HG02610 (cell line): ENCODE measurements around the gene COQ10A.
"Not testable (repeated sequence)": the region's sequence is repeated elsewhere in the genome, so short reads cannot be mapped to it uniquely, and the experiment has no call there.

Experiments used
- ATAC-seq: cut with Tn5 transposase; IDR thresholded peaks from one replicate; pipeline ENCODE4 v1.9.1; 2021; ENCODE audit warnings: mild to moderate bottlenecking, moderate library complexity; ENCODE audit not compliant: unreplicated experiment

Gene COQ10A

GRCh38 chr12:56274299-56274698, 7.6 kb downstream of the COQ10A start:
- ATAC-seq, result no peak

GRCh38 chr12:56278905-56279304, 12.2 kb downstream of the COQ10A start:
- ATAC-seq, result no peak

GRCh38 chr12:56280849-56281248, 14.1 kb downstream of the COQ10A start:
- ATAC-seq, result no peak

GRCh38 chr12:56282030-56282429, 15.3 kb downstream of the COQ10A start:
- ATAC-seq, result no peak

- no peak for ATAC-seq
Observed at GRCh38 chr12:56282579-56282978, 15.8 kb downstream of the COQ10A start.

GRCh38 chr12:56284263-56284662, 17.5 kb downstream of the COQ10A start:
- not testable (repeated sequence) for ATAC-seq

GRCh38 chr12:56286044-56286830, 19.5 kb downstream of the COQ10A start:
- ATAC-seq, result no peak

GRCh38 chr12:56288705-56289387, 22.1 kb downstream of the COQ10A start:
- ATAC-seq, result no peak

- no peak for ATAC-seq
Observed at GRCh38 chr12:56293795-56294194, 27.1 kb downstream of the COQ10A start.

- no peak for ATAC-seq
Observed at GRCh38 chr12:56296295-56296694, 29.6 kb downstream of the COQ10A start.

GRCh38 chr12:56297400-56297799, 30.7 kb downstream of the COQ10A start:
- no peak for ATAC-seq

GRCh38 chr12:56298828-56299227, 32.1 kb downstream of the COQ10A start:
- no peak for ATAC-seq

GRCh38 chr12:56299308-56299852, 32.6 kb downstream of the COQ10A start:
- ATAC-seq, result no peak

GRCh38 chr12:56299853-56300643, 33.3 kb downstream of the COQ10A start, which contains the start of gene CS:
CS (minus strand) TSS chr12:56300330; CDS start chr12:56300201, 129 bp downstream.
- peak; percentile 94 for ATAC-seq

- ATAC-seq, result no peak
Observed at GRCh38 chr12:56300644-56301464, 34.1 kb downstream of the COQ10A start.

GRCh38 chr12:56304276-56304675, 37.5 kb downstream of the COQ10A start:
- ATAC-seq, result no peak

GRCh38 chr12:56304872-56305590, 38.3 kb downstream of the COQ10A start:
- ATAC-seq, result no peak

- ATAC-seq, result no peak
Observed at GRCh38 chr12:56307221-56307965, 40.7 kb downstream of the COQ10A start.

GRCh38 chr12:56308714-56309113, 42.0 kb downstream of the COQ10A start:
- ATAC-seq, result no peak
